Measurements from ENCODE around the gene TBXAS1.
A peak's percentile ranks its signal among the peaks of the same experiment; 100 is the strongest.

TBXAS1 gene

GRCh38 chr7:139854803-139855497 lies 25.9 kb downstream of the TBXAS1 start:
- DNase-seq, result no peak

GRCh38 chr7:139855498-139856270 lies 26.6 kb downstream of the TBXAS1 start:
- no peak for DNase-seq

- no peak for DNase-seq
Measured at GRCh38 chr7:139857791-139858190, 28.7 kb downstream of the TBXAS1 start.

- DNase-seq, result no peak
Measured at GRCh38 chr7:139860090-139860775, 31.2 kb downstream of the TBXAS1 start.

GRCh38 chr7:139861803-139862202 lies 32.7 kb downstream of the TBXAS1 start:
- no peak for DNase-seq

GRCh38 chr7:139866047-139866837 lies 37.2 kb downstream of the TBXAS1 start:
- DNase-seq, result no peak

GRCh38 chr7:139867847-139868246 lies 38.8 kb downstream of the TBXAS1 start:
- DNase-seq, result no peak

GRCh38 chr7:139869886-139870285 lies 40.8 kb downstream of the TBXAS1 start:
- no peak for DNase-seq

- DNase-seq, result no peak
Measured at GRCh38 chr7:139870380-139870779, 41.3 kb downstream of the TBXAS1 start.

GRCh38 chr7:139871331-139871730 lies 42.3 kb downstream of the TBXAS1 start:
- no peak for DNase-seq

GRCh38 chr7:139871820-139872219 lies 42.8 kb downstream of the TBXAS1 start:
- no peak for DNase-seq

- no peak for DNase-seq
Measured at GRCh38 chr7:139873593-139874301, 44.7 kb downstream of the TBXAS1 start.

- DNase-seq, result no peak
Measured at GRCh38 chr7:139874302-139874629, 45.2 kb downstream of the TBXAS1 start.

GRCh38 chr7:139875821-139876241 lies 46.8 kb downstream of the TBXAS1 start:
- DNase-seq, result peak; percentile 6

GRCh38 chr7:139876622-139877283 lies 47.7 kb downstream of the TBXAS1 start:
- DNase-seq, result peak; percentile 2

- no peak for DNase-seq
Measured at GRCh38 chr7:139883814-139884213, 54.8 kb downstream of the TBXAS1 start.

- DNase-seq, result peak; percentile 1
Measured at GRCh38 chr7:139884441-139884840, 55.4 kb downstream of the TBXAS1 start.

- no peak for DNase-seq
Measured at GRCh38 chr7:139885511-139885910, 56.4 kb downstream of the TBXAS1 start.

GRCh38 chr7:139886206-139886605 lies 57.1 kb downstream of the TBXAS1 start:
- DNase-seq, result peak; percentile 4

- no peak for DNase-seq
Measured at GRCh38 chr7:139886899-139887298, 57.8 kb downstream of the TBXAS1 start.

- DNase-seq, result peak; percentile 8
Measured at GRCh38 chr7:139887992-139888481, 59.0 kb downstream of the TBXAS1 start.

All from right kidney (tissue), 1 donor.